ENCODE results near the gene ERC2. TPM values are rescaled to one million over a fixed set of nuclear protein-coding genes. Genes with fewer than 3 reads are reported as not detected.

Gene ERC2
- total RNA-seq, 2 donors from 2014 or later: 16.1 to 22.8 TPM

DNA sequence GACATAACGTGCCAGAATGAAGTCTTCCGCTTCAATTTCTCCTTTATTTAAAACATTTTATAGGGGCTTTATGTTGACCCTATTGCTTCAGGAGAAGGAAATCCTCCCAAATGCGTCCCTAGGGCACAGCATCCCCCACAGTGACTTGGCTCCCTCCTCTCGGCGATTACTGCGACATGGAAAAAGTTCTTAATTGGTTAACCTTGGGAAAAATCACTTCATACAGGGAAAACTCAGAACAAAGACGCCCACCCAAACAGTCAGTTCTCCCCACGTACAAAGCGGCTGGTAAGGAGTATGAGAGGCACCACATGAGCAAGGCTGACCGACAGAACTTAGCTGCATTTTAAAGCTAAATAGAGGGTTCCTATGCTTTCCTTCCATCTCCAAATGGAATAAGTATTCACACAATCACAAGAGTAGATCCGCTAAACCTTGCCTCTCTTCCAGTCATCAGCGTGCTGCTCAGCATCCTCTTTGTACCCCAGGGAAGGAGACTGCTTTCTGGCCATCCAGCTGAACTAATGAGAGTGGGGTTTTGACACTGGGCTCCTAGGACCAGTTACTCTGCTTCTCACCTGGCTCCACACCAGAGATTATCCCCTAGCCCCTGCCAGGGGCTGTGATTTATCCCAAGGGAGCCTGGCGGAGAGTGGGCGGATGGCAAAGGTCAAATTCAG lies 565.9 kb downstream of the ERC2 start:
- Histone ChIP-seq H3K36me3 (ENCODE audit: control insufficient read depth, insufficient read depth, low read length) (no peaks in the 10 kb centered on the region), H3K9me3 (ENCODE audit: control insufficient read depth, low read length) (no peaks in the 10 kb centered on the region), H3K27ac (ENCODE audit: low read depth, low read length) (no peak overlapping the region), H3K9ac (ENCODE audit: extremely low read depth, low read length, poor library complexity, severe bottlenecking) (no peak overlapping the region), H3K27me3 (ENCODE audit: control insufficient read depth, insufficient read depth, low read length, poor library complexity, severe bottlenecking) (no peaks in the 10 kb centered on the region), H3K4me1 (ENCODE audit: control insufficient read depth, insufficient read depth, low read length) (no peaks in the 10 kb centered on the region), H3K4me3 (ENCODE audit: low read length) (no peak overlapping the region)
- Mint-ChIP-seq H3K27me3 (ENCODE audit: insufficient read depth) (peaks cover 1% of the 10 kb centered on the region), H3K4me3 (no peak overlapping the region), H3K4me1 (peaks cover 7% of the 10 kb centered on the region), H3K36me3 (ENCODE audit: low read depth) (no peaks in the 10 kb centered on the region), H3K9me3 (no peaks in the 10 kb centered on the region), H3K27ac (no peak overlapping the region)
- DNase-seq: no peak
- 91 to 92% methylated on average over 7 to 14 of the region's 14 CpGs for whole genome bisulfite sequencing, 2 experiments (ENCODE audit: insufficient coverage in 1 of 2, insufficient read length in 1 of 2)
- TF ChIP-seq, protein P1, sequence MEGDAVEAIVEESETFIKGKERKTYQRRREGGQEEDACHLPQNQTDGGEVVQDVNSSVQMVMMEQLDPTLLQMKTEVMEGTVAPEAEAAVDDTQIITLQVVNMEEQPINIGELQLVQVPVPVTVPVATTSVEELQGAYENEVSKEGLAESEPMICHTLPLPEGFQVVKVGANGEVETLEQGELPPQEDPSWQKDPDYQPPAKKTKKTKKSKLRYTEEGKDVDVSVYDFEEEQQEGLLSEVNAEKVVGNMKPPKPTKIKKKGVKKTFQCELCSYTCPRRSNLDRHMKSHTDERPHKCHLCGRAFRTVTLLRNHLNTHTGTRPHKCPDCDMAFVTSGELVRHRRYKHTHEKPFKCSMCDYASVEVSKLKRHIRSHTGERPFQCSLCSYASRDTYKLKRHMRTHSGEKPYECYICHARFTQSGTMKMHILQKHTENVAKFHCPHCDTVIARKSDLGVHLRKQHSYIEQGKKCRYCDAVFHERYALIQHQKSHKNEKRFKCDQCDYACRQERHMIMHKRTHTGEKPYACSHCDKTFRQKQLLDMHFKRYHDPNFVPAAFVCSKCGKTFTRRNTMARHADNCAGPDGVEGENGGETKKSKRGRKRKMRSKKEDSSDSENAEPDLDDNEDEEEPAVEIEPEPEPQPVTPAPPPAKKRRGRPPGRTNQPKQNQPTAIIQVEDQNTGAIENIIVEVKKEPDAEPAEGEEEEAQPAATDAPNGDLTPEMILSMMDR (conservative IDR thresholded peaks at IDR 0.05): no peak

DNA sequence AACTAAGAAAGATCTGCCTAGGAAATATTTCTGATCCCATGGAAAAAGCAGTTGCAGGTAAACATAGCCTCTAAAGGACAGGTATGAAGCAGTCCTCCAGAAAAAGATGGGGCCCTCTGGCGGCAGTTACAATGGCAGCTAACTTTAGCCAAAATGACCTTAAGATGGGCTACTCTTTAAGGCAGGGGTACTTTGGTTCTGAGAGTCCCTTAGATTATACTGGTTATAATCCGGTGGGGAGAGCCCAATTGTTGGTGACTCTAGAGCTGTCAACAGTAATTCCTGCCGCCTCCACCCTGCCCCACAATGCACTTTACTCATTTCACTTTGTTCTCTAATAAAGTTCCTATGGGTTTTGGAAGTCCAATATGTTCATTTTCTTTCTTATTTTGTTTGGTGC lies 568.4 kb downstream of the ERC2 start:
- 20 to 48% methylated on average over 1 to 3 of the region's 3 CpGs for WGBS, 2 experiments (ENCODE audit: insufficient coverage in 1 of 2, insufficient read length in 1 of 2)
- H3K27ac ChIP-seq (ENCODE audit: low read depth, low read length): no peak overlapping the region
- H3K9ac ChIP-seq (ENCODE audit: extremely low read depth, low read length, poor library complexity, severe bottlenecking): no peak overlapping the region
- no peak overlapping the region for H3K4me3 Mint-ChIP-seq
- no peaks in the 10 kb centered on the region for H3K9me3 Mint-ChIP-seq
- no peak overlapping the region for H3K4me3 ChIP-seq (ENCODE audit: low read length)
- TF ChIP-seq, protein P1 (conservative IDR thresholded peaks at IDR 0.05): peak; percentile 82
- no peaks in the 10 kb centered on the region for H3K27me3 ChIP-seq (ENCODE audit: control insufficient read depth, insufficient read depth, low read length, poor library complexity, severe bottlenecking)
- H3K27me3 Mint-ChIP-seq (ENCODE audit: insufficient read depth): peaks cover 14% of the 10 kb centered on the region
- H3K27ac Mint-ChIP-seq: no peak overlapping the region
- peak; percentile 82 for DNase-seq
- no peaks in the 10 kb centered on the region for H3K36me3 ChIP-seq (ENCODE audit: control insufficient read depth, insufficient read depth, low read length)
- H3K4me1 Mint-ChIP-seq: peaks cover 7% of the 10 kb centered on the region
- H3K9me3 ChIP-seq (ENCODE audit: control insufficient read depth, low read length): no peaks in the 10 kb centered on the region
- H3K36me3 Mint-ChIP-seq (ENCODE audit: low read depth): no peaks in the 10 kb centered on the region
- no peaks in the 10 kb centered on the region for H3K4me1 ChIP-seq (ENCODE audit: control insufficient read depth, insufficient read depth, low read length)

DNA sequence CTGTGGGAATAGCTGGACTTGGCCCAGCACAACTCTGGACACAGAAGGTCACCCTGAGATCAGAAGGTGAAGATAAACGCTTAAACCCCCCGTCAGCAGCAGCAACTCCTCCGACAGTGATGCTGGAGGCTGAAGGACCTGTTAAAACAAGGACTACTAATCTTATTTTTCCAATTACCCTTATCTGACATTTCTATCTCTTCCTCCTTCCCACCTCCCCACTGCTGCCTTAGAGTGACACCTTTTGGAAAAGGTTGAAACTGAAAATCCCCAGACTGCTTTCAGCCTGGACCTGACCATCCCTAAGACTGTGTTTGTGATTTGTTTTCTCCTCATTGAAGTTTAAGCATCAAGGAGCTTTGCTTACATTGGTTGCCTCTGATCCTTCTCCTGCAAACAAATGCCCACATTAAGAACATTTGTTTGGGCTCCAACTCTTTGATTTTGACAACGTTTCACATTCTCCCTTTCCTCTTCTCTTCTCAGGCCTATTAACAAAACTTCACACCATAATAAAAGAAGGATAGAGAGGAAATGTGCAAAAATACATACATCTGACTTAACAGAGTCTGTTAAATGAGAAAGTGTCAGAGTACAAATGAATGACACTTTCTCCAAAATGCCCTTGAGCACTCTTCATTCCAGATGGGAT lies 570.6 kb downstream of the ERC2 start:
- no peaks in the 10 kb centered on the region for H3K9me3 Mint-ChIP-seq
- peak; percentile 63 for DNase-seq
- H3K4me3 Mint-ChIP-seq: no peak overlapping the region
- Histone ChIP-seq H3K4me3 (ENCODE audit: low read length) (no peak overlapping the region), H3K27me3 (ENCODE audit: control insufficient read depth, insufficient read depth, low read length, poor library complexity, severe bottlenecking) (no peaks in the 10 kb centered on the region), H3K9me3 (ENCODE audit: control insufficient read depth, low read length) (no peaks in the 10 kb centered on the region), H3K4me1 (ENCODE audit: control insufficient read depth, insufficient read depth, low read length) (no peaks in the 10 kb centered on the region), H3K36me3 (ENCODE audit: control insufficient read depth, insufficient read depth, low read length) (no peaks in the 10 kb centered on the region), H3K27ac (ENCODE audit: low read depth, low read length) (no peak overlapping the region), H3K9ac (ENCODE audit: extremely low read depth, low read length, poor library complexity, severe bottlenecking) (no peak overlapping the region)
- H3K27me3 Mint-ChIP-seq (ENCODE audit: insufficient read depth): peaks cover 14% of the 10 kb centered on the region
- TF ChIP-seq, protein P1 (conservative IDR thresholded peaks at IDR 0.05): peak; percentile 83
- H3K4me1 Mint-ChIP-seq: peaks cover 7% of the 10 kb centered on the region
- WGBS, 2 experiments (ENCODE audit: insufficient coverage in 1 of 2, insufficient read length in 1 of 2): 54 to 77% methylated on average over 3 to 4 of the region's 4 CpGs
- H3K36me3 Mint-ChIP-seq (ENCODE audit: low read depth): no peaks in the 10 kb centered on the region
- no peak overlapping the region for H3K27ac Mint-ChIP-seq
